GM12878 (cell line): Measurements from ENCODE around the gene ERC2. TPM values are rescaled to one million over a fixed set of nuclear protein-coding genes. Genes with fewer than 3 reads are reported as not detected.

Experiments
- ATAC-seq: fragments of 200-7000 bp; cut with Tn5 transposase; 3 replicates; pipeline ENCODE4 v1.9.1; 2020; ENCODE audit warnings: mild to moderate bottlenecking, moderate library complexity
- BruUV-seq: library from RNA; stranded (reverse); fragments of 400-500 nt; replicated peaks from 2 replicates; lab custom pipeline; 2021; lab: Mats Ljungman, UMichigan
- CTCF ChIA-PET: fragments of 300-600 bp; sonication (Branson Sonifier 250); formaldehyde crosslinking; extraction: SDS; loops from one replicate; lab custom pipeline; 2021; ENCODE audit warnings: inconsistent platforms; lab: Yijun Ruan, JAX
- POLR2A ChIA-PET: fragments of 350-600 bp; formaldehyde crosslinking; extraction: SDS; loops from one replicate; lab custom pipeline; 2021; ENCODE audit warnings: inconsistent platforms; lab: Charles Lee
- RAD21 ChIA-PET: fragments of 300-600 bp; sonication (Branson Sonifier 250); formaldehyde crosslinking; loops from one replicate; lab custom pipeline; 2023; ENCODE audit warnings: antibody characterized with exemption; ENCODE audit not compliant: unreplicated experiment; lab: Charles Lee
- SMC1A ChIA-PET: fragments of 300-600 bp; sonication (Branson Sonifier 250); formaldehyde crosslinking; loops from one replicate; lab custom pipeline; 2023; ENCODE audit not compliant: unreplicated experiment, uncharacterized antibody; lab: Charles Lee
- DNase-seq: peaks from one replicate; pipeline ENCODE4 v3.0.0-alpha.2; 2011; ENCODE audit warnings: low read depth, low spot score
- FAIRE-seq: peaks from 3 replicates; lab custom pipeline; 2011; peaks lifted over from hg19 to GRCh38; lab: Jason Lieb, UNC
- H2AFZ ChIP-seq: 2 replicates; pipeline ENCODE4 v1.6.0; 2011; ENCODE audit warnings: low read depth, low read length, control low read depth; ENCODE audit not compliant: control insufficient read depth
- H3K27ac ChIP-seq: 2 replicates; pipeline ENCODE4 v1.5.1; 2011; ENCODE audit warnings: control low read depth; ENCODE audit not compliant: control insufficient read depth, insufficient read depth
- H3K27me3 ChIP-seq, 2 experiments: replicated peaks in 1 of 2; 2 replicates each; pipeline versions ENCODE4 v1.6.0 to v1.6.1; 2011; ENCODE audit warnings: low read length in 1 of 2; ENCODE audit not compliant: control insufficient read depth in 2 of 2, insufficient read depth in 2 of 2
- H3K36me3 ChIP-seq, 2 experiments: 2 replicates each; pipeline ENCODE4 v1.5.1; 2011; ENCODE audit warnings: low read length in 1 of 2; ENCODE audit not compliant: control insufficient read depth in 2 of 2, insufficient read depth in 2 of 2
- H3K4me1 ChIP-seq: 2 replicates; pipeline ENCODE4 v1.6.1; 2011; ENCODE audit warnings: mild to moderate bottlenecking, low read length, moderate library complexity, mixed read lengths; ENCODE audit not compliant: control insufficient read depth, insufficient read depth
- H3K4me2 ChIP-seq: 2 replicates; pipeline ENCODE4 v1.6.0; 2011; ENCODE audit warnings: control low read depth; ENCODE audit not compliant: control insufficient read depth, insufficient read depth
- H3K4me3 ChIP-seq: fragments of 200-600 bp; sonication (generic); 2 replicates; pipeline ENCODE4 v1.5.1; 2016
- H3K79me2 ChIP-seq: 2 replicates; pipeline ENCODE4 v1.6.0; 2011; ENCODE audit warnings: low read length; ENCODE audit not compliant: control insufficient read depth, insufficient read depth
- H3K9ac ChIP-seq: 2 replicates; pipeline ENCODE4 v1.8.0; 2011; ENCODE audit warnings: low read length, control low read depth, mixed read lengths; ENCODE audit not compliant: control insufficient read depth, insufficient read depth
- H3K9me3 ChIP-seq: replicated peaks from 3 replicates; pipeline ENCODE4 v1.5.1; 2011; ENCODE audit warnings: mild to moderate bottlenecking, low read length; ENCODE audit not compliant: control insufficient read depth, insufficient read depth
- H4K20me1 ChIP-seq: 2 replicates; pipeline ENCODE4 v1.6.0; 2011; ENCODE audit not compliant: control insufficient read depth, insufficient read depth
- CBX5 ChIP-seq: sonication (generic); IDR thresholded peaks from 2 replicates; pipeline ENCODE4 v1.6.1; 2016; ENCODE audit warnings: low read depth, moderate library complexity, mild to moderate bottlenecking, inconsistent platforms
- FOXM1 ChIP-seq: IDR thresholded peaks from 2 replicates; pipeline ENCODE4 v1.6.1; 2012; ENCODE audit warnings: low read depth, mild to moderate bottlenecking, inconsistent platforms, low read length, moderate library complexity
- MEF2B ChIP-seq: fragments of 450-650 bp; IDR thresholded peaks from 2 replicates; pipeline ENCODE4 v1.6.1; 2018; ENCODE audit warnings: mild to moderate bottlenecking, moderate library complexity; ENCODE audit not compliant: partially characterized antibody, poor library complexity, severe bottlenecking
- YY1 ChIP-seq: IDR thresholded peaks from 2 replicates; pipeline ENCODE4 v1.6.1; 2011; ENCODE audit warnings: low read depth, mild to moderate bottlenecking, low read length
- WGBS: methylation state at CpG from one replicate; pipeline ENCODE4 v1.1.6; 2016; ENCODE audit warnings: low lambda C conversion rate; ENCODE audit not compliant: insufficient replicate concordance, insufficient coverage; ENCODE audit errors: missing lambda C conversion rate; 5-methylcytosine and 5-hydroxymethylcytosine counted together
- in situ Hi-C: fragments of 300-500 bp; cut with MboI; formaldehyde crosslinking; loops from 9 replicates; pipeline ENCODE4 v1.14.3; 2018; ENCODE audit warnings: mixed read lengths
- intact Hi-C: fragments of 100-400 bp; cut with micrococcal nuclease; formaldehyde crosslinking; loops from one replicate; pipeline ENCODE4 v1.14.2; 2022; ENCODE audit not compliant: unreplicated experiment
- polyA plus RNA-seq, 11 experiments: library from polyadenylated mRNA; depleted of rRNA in 4 of 11; unstranded in 6 of 11; stranded (reverse) in 5 of 11; fragments of >200 nt; fragmentation: Nextera tagmentation in 4 of 11; fragmentation: Illumina TruSeq in 1 of 11; extraction: Ambion mirVana in 4 of 11; extraction: Trizol in 1 of 11; gene quantifications; 1 replicate in 1 of 11; 2 replicates in 10 of 11; pipeline versions ENCODE4 v1.2.1 to v1.2.3, GENCODE V29; 2011 to 2016; ENCODE audit warnings: inconsistent platforms in 2 of 11, missing spikeins in 2 of 11, low read depth in 1 of 11
- total RNA-seq, 4 experiments: library from RNA; depleted of rRNA in 3 of 4; stranded (reverse); fragments of >200 nt in 3 of 4; fragmentation: Illumina TruSeq in 1 of 4; extraction: Trizol in 1 of 4; gene quantifications; 2 replicates each; pipeline versions ENCODE4 v1.2.1 to v1.2.3, GENCODE V29; 2013 to 2021
- TF ChIP-seq, protein P1 (sequence below): fragments of 450-650 bp; formaldehyde crosslinking; IDR thresholded peaks from 2 replicates; pipeline ENCODE4 v1.5.0; 2022; ENCODE audit warnings: mild to moderate bottlenecking, missing genetic modification characterization
- TF ChIP-seq, protein P2 (sequence below): fragments of 450-650 bp; IDR thresholded peaks from 2 replicates; pipeline ENCODE4 v1.6.1; 2016; ENCODE audit warnings: mild to moderate bottlenecking

Gene ERC2
- total and polyA plus RNA-seq, 10 of the 15 experiments (the other 5 are each of a cell fraction or from before 2014, with no cell fraction given), result 0.06 to 1.4 (median 0.12) TPM; not detected in 3

DNA sequence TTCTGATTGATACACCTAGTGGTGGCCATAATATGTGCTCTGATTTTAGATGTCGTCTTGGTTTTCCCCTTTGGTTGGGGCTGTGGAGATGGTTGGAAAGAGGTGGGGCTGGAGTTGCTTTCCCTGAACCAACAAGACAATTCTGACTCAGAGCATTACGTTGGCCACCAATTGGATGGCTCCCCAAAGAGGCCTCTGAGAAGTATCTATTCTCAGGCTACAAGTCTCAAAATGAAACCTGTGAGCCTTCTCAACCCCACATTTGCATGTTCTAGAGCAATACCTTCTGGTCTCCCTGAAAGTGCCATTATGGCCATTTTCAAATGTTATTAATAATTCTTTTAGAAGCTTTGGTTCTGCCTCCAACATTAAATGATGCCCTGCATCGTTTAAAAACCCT, 792.8 kb downstream of the ERC2 start (continued):
- TF ChIP-seq, protein P1, sequence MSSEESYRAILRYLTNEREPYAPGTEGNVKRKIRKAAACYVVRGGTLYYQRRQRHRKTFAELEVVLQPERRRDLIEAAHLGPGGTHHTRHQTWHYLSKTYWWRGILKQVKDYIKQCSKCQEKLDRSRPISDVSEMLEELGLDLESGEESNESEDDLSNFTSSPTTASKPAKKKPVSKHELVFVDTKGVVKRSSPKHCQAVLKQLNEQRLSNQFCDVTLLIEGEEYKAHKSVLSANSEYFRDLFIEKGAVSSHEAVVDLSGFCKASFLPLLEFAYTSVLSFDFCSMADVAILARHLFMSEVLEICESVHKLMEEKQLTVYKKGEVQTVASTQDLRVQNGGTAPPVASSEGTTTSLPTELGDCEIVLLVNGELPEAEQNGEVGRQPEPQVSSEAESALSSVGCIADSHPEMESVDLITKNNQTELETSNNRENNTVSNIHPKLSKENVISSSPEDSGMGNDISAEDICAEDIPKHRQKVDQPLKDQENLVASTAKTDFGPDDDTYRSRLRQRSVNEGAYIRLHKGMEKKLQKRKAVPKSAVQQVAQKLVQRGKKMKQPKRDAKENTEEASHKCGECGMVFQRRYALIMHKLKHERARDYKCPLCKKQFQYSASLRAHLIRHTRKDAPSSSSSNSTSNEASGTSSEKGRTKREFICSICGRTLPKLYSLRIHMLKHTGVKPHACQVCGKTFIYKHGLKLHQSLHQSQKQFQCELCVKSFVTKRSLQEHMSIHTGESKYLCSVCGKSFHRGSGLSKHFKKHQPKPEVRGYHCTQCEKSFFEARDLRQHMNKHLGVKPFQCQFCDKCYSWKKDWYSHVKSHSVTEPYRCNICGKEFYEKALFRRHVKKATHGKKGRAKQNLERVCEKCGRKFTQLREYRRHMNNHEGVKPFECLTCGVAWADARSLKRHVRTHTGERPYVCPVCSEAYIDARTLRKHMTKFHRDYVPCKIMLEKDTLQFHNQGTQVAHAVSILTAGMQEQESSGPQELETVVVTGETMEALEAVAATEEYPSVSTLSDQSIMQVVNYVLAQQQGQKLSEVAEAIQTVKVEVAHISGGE (CRISPR knock-in tag), result no peak
- TF ChIP-seq FOXM1, result peak; percentile 83
- peak; percentile 84 for TF ChIP-seq MEF2B
- TF ChIP-seq CBX5, result 0 out of 2 replicates have a peak, but pooled peaks have one; percentile 49
- TF ChIP-seq YY1, result peak; percentile 74; the same call in 1 of the 2 replicates

DNA sequence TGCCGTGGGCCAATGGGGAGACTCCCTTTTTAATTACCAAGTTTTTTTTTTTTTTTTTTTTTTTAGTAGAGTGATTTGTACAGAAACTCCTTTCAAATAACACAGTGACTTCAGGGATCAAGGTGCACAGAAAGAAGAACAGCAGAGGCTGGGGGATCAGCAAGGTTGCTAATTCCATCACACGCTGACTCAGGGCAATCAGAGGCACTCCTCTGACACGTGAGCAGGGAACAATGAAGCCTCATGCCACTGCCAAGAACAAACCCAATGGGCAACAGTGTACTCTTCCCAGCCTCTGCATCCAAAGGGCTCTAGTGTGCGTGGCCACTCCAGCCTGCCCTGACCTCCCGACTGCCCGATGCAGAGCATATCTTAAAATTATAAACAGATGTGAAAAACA, 794.5 kb downstream of the ERC2 start:
- ChIA-PET SMC1A (interaction anchor here (0.6 to 5.4 kb wide), 3 partner anchors 12 to 131 kb away, joined by 3 to 34 read pairs (median 12); no protein-coding TSS in a partner anchor), CTCF (interaction anchor here (1.0 kb wide), 1 partner anchor 13 kb away, joined by 3 read pairs; no protein-coding TSS in a partner anchor), POLR2A (interaction anchor here (1.6 to 4.4 kb wide), 2 partner anchors 12 to 17 kb away, joined by 4 to 23 read pairs; no protein-coding TSS in a partner anchor), RAD21 (interaction anchor here (1.5 to 3.1 kb wide), 2 partner anchors 11 to 17 kb away, joined by 4 to 14 read pairs; no protein-coding TSS in a partner anchor)
- no peak for DNase-seq
- in situ Hi-C loops, result no loop called here
- 82% methylated on average over 6 of the region's 6 CpGs for WGBS
- FAIRE-seq, result no peak
- no peaks in the 10 kb centered on the region for H3K79me2 ChIP-seq
- H4K20me1 ChIP-seq, result no peaks in the 10 kb centered on the region
- ATAC-seq, result no peak
- no TSS peak for BruUV-seq
- H3K4me1 ChIP-seq, result peaks cover 27% of the 10 kb centered on the region
- H3K36me3 ChIP-seq, result no peaks in the 10 kb centered on the region
- H3K4me3 ChIP-seq, result no peak overlapping the region
- H2AFZ ChIP-seq, result no peak overlapping the region
- H3K9ac ChIP-seq, result no peak overlapping the region
- H3K4me2 ChIP-seq, result no peak overlapping the region
- H3K27ac ChIP-seq, result no peak overlapping the region
- TF ChIP-seq, protein P2, sequence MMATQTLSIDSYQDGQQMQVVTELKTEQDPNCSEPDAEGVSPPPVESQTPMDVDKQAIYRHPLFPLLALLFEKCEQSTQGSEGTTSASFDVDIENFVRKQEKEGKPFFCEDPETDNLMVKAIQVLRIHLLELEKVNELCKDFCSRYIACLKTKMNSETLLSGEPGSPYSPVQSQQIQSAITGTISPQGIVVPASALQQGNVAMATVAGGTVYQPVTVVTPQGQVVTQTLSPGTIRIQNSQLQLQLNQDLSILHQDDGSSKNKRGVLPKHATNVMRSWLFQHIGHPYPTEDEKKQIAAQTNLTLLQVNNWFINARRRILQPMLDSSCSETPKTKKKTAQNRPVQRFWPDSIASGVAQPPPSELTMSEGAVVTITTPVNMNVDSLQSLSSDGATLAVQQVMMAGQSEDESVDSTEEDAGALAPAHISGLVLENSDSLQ, result no peak
- no peaks in the 10 kb centered on the region for H3K9me3 ChIP-seq
- H3K27me3 ChIP-seq, result no peaks in the 10 kb centered on the region
- intact Hi-C loops, result no loop called here
